Lower leg skin (tissue), 4 donors: Measurements from ENCODE around the gene CORO7. TPM values are rescaled to one million over a fixed set of nuclear protein-coding genes. Genes with fewer than 3 reads are reported as not detected.

Experiments
- DNase-seq, 2 donors: peaks; one replicate each; pipeline ENCODE4 v3.0.0-alpha.2; 2019; ENCODE audit warnings: low spot score in 2 of 2
- H3K4me3 ChIP-seq: fragments of 200-600 bp; sonication (generic); 2 replicates; pipeline ENCODE4 v1.5.1; 2017; ENCODE audit warnings: mild to moderate bottlenecking, low read depth; ENCODE audit not compliant: poor library complexity, severe bottlenecking
- CTCF ChIP-seq, 3 donors: fragments of 450-650 bp; IDR thresholded peaks; one replicate each; pipeline ENCODE4 v1.5.1; 2016; ENCODE audit warnings: antibody characterized with exemption in 3 of 3, mild to moderate bottlenecking in 3 of 3, moderate library complexity in 2 of 3
- POLR2A ChIP-seq, 2 donors: fragments of 450-650 bp; IDR thresholded peaks; one replicate each; pipeline ENCODE4 v1.6.1; 2016 to 2017; ENCODE audit warnings: antibody characterized with exemption in 2 of 2, mild to moderate bottlenecking in 1 of 2, moderate library complexity in 1 of 2
- WGBS, 2 donors: methylation state at CpG; one replicate each; pipeline ENCODE4 v1.1.5; 2018; 5-methylcytosine and 5-hydroxymethylcytosine counted together
- intact Hi-C: fragments of 100-400 bp; cut with DNase I; formaldehyde crosslinking; loops from one replicate; pipeline ENCODE4 v1.15.0; 2023; ENCODE audit warnings: low total_unique reads
- total RNA-seq, 4 donors: library from RNA; depleted of rRNA; stranded (reverse); fragments of >200 nt; gene quantifications; one replicate each; pipeline ENCODE4 v1.1.0, GENCODE V29; 2016

The CORO7 gene
- total RNA-seq, 4 donors from 2014 or later: 18.4 to 39.0 (median 22.7) TPM

DNA sequence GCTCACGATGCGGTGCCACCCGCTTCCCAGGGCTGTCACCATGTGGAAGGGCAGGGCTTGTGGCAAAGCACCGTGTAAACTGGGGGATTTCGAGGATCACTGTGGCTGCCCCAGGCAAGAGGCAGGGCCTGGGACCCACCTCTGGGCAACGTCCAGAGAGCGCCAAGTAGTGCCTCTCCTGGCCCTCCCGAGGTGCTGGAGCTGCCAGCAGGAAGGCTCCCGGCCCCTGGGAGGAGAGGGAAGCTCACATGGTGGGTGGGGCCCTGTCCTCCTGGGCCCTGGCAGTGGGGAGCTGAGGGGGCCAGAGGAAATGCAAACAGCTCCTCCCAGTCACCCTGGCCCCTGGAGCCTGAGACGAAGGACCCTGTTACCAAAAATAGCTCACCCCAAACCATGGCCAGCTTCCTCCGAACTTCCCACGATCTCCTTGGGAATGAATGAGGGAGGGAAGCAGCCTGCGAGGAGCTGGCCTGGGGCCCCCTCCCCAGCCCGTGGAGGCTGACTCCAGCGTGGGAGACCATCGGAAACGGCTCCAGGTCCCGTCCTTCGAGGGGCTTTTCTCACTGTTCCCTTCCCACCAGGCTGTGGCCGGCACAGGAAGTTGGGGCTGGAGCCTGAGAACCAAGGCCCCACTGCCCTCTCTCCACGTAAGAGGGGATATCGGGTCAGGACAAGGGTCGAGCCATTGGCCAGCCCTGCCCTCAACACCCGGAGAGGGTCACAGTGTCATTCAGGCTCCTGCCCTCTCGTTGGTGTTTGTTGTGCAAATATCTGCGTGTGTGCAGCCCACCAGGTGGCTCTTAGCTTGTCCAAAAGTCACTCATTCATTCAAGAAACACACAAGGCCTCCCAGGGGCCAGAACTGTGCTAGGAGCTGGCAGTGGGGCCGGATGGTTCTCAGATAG lies 27.1 kb downstream of the CORO7 start:
- WGBS, 2 donors: 70 to 71% methylated on average over 18 to 27 of the region's 27 CpGs
- TF ChIP-seq POLR2A (IDR thresholded peaks at IDR 0.05): no peak
- no peak overlapping the region for H3K4me3 ChIP-seq
- intact Hi-C loops: no loop called here
- no peak for DNase-seq

DNA sequence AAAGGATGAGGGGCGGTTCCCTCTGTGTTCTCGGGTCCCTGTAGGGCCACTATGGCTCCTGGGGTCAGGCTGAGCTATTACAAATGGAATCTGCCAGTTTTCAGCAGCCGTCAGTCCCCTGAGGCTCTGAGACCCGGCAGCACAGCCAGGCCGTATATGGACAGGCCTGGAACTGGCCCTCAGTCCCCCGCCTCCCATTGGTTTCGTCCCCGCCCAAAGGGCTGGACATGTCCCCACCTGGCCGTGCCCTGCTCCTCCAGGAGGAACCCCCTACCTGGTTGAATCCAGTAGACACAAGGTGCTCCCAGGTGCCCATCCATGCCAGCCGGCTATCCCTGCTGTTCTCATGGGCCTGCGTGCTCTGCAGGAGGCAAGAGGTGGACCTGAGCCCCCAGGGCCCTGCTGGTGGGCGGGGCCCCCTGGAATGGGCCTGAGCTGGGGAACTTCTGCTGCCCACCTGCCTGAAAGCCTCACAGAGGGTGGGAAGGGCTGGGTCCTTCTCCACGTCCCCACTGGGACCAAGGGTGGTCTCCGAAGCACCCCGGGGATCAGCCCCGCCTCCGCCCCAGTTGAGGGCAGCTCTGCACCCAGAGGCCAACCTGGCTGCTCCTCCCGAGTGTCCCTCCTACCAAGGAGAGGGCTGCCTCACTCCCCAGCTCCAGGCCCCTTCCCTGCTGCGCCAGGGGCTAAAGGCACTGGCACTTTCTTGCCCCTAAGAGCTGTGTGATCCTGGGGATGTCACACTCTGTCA lies 27.9 kb downstream of the CORO7 start:
- 71 to 87% methylated on average over 13 to 18 of the region's 19 CpGs for WGBS, 2 donors
- intact Hi-C loops: no loop called here
- DNase-seq: no peak
- no peak overlapping the region for H3K4me3 ChIP-seq
- no peak for TF ChIP-seq CTCF (IDR thresholded peaks at IDR 0.05)
- TF ChIP-seq POLR2A (IDR thresholded peaks at IDR 0.05): no peak

GRCh38 chr16:4387781-4388180 lies 28.6 kb downstream of the CORO7 start:
- TF ChIP-seq POLR2A (IDR thresholded peaks at IDR 0.05) (no peak), CTCF (IDR thresholded peaks at IDR 0.05) (no peak)
- intact Hi-C loops: no loop called here
- no peak overlapping the region for H3K4me3 ChIP-seq
- WGBS, 2 donors: 87 to 89% methylated on average over 20 of the region's 20 CpGs
- DNase-seq: no peak

GRCh38 chr16:4386951-4387565 lies 29.3 kb downstream of the CORO7 start:
- DNase-seq: no peak
- TF ChIP-seq POLR2A (IDR thresholded peaks at IDR 0.05) (no peak), CTCF (IDR thresholded peaks at IDR 0.05) (no peak)
- no peak overlapping the region for H3K4me3 ChIP-seq
- 65 to 79% methylated on average over 5 to 9 of the region's 10 CpGs for WGBS, 2 donors
- intact Hi-C loops: no loop called here

DNA sequence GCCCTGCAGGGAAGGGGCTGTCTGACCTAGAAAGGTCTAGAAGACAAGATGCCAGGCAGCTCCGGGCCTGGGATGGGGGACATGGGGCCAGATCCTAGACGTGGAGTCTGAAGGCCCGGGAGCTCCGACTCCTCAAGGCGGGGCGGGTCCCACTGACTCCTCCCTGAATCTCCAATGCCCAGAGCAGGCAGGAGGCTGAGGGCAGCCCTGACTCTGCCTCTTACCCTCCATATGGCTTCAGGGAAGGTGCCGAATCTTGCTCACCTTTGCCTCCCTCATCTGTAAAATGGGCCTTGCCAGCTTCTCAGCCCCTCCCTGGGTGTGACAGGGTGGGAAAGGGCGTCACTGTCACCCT lies 30.0 kb downstream of the CORO7 start:
- TF ChIP-seq CTCF (IDR thresholded peaks at IDR 0.05) (no peak), POLR2A (IDR thresholded peaks at IDR 0.05) (no peak)
- H3K4me3 ChIP-seq: no peak overlapping the region
- WGBS, 2 donors: 48 to 51% methylated on average over 5 to 8 of the region's 8 CpGs
- DNase-seq: no peak
- intact Hi-C loops: no loop called here
